ENCODE results near the gene CIDEB. TPM values are rescaled to one million over a fixed set of nuclear protein-coding genes. Genes with fewer than 3 reads are reported as not detected.

Gene CIDEB
- total and polyA plus RNA-seq, 9 donors, result 13.8 to 38.4 (median 22.6) TPM

DNA sequence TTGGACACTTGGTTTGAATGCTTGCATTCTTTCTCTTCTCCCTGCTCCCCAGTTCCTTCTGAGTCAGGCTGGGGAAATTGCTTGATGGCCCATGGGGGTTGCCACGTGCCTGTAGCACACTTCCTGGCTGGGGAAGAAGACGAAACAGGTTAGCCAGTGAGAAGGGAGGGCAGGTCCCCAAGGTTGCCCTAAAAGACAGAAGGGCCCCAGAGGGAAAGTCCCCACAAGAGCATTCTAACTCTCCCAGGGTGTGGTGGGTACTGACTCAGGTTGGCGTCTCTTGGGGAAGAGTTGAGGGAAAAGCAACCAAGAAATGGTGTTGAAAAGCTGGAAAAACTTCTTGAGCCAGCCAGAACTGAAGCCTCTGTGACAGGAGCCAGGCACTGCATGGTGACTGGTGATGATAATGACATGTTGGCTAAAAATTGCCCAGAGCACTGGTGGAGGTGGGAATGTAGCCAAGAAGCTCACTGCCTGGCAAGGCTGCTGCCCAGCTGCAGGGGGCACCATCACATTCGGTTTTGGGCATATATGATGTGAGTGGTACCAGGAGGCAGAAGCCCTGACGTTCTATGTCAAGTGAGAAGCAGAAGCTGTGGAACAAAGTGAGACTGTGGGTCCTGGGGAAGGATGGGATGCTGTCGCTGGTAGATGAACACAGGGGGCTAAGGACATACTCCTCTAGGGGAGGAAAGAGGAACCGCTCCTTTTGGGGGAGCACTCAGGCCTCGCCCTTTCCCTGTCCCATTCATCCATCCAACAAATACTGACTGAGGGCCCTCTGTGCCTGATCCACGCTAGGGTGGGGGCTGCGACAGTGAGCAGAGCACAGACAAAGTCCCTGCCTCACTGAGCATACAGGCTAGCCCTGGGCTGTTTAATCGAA is 28.2 kb downstream of the CIDEB start:
- DNase-seq, result no peak
- Histone ChIP-seq H3K27ac (no peak overlapping the region), H3K9me3 (no peaks in the 10 kb centered on the region), H3K36me3 (no peaks in the 10 kb centered on the region), H3K4me1 (ENCODE audit: insufficient read depth) (no peaks in the 10 kb centered on the region), H3K27me3 (no peaks in the 10 kb centered on the region), H3K4me3 (no peak overlapping the region)
- TF ChIP-seq POLR2A (IDR thresholded peaks at IDR 0.05), result no peak
- no peak for TF ChIP-seq EP300 (IDR thresholded peaks at IDR 0.05)
- TF ChIP-seq, protein P1, sequence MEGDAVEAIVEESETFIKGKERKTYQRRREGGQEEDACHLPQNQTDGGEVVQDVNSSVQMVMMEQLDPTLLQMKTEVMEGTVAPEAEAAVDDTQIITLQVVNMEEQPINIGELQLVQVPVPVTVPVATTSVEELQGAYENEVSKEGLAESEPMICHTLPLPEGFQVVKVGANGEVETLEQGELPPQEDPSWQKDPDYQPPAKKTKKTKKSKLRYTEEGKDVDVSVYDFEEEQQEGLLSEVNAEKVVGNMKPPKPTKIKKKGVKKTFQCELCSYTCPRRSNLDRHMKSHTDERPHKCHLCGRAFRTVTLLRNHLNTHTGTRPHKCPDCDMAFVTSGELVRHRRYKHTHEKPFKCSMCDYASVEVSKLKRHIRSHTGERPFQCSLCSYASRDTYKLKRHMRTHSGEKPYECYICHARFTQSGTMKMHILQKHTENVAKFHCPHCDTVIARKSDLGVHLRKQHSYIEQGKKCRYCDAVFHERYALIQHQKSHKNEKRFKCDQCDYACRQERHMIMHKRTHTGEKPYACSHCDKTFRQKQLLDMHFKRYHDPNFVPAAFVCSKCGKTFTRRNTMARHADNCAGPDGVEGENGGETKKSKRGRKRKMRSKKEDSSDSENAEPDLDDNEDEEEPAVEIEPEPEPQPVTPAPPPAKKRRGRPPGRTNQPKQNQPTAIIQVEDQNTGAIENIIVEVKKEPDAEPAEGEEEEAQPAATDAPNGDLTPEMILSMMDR (IDR thresholded peaks at IDR 0.05), result no peak
- intact Hi-C loops (cut with DNase I), result no loop called here
- 79 to 85% (median 84%) methylated on average over 11 of the region's 11 CpGs for WGBS, 3 donors

DNA sequence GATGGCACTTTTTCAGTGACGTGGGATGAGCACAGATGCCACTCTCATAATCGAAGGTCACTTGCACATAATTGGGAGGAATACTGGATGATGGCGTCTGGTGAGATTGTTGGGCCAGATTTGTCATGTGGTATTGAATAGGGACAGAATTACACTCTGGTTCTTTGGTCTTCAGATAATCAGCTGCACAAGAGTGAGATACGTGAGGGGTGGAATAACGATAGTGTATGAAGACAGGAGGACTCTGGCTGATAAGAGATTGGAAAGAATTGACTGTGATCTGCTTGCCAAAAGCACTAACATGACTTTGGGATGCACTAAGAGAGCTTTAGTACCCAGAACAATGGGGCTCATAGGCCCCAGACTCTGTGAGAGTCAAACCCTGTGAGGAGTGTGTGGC is 29.4 kb downstream of the CIDEB start:
- intact Hi-C loops (cut with DNase I), result no loop called here

DNA sequence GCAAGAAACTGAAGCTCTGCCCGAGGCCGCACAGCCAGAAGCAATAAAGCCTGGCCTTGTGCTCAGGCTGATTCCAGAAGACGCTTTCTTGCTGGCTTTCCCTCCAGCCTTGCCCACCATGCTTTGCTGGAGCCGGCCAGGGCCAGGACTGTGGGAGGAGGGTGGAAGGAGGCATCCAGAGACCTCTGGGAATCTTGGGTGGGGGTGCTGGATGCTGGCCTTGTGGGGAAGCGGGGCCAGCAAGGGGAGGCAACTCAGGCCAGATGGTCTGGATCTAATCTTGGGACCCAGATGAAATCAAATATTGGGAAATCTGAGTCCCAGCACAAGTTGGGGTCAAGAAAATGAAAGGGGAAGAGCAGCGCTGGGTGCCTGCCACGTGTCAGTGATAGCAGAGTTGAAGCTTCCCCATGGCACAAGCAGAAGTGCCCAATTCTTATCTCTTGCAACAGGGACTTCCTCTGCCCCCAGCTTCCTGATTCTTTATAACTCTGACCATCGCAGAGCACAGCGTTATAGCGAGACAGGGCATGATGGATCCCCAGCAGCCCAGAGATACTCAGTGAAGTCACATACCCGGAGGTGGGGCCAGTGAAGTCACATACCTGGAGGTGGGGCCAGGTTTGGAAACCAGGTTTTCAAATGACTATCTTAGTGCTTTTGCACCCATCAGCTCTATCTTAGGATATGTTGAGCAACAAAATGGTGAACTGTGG is 30.0 kb downstream of the CIDEB start:
- Histone ChIP-seq H3K4me3 (no peak overlapping the region), H3K27ac (no peak overlapping the region), H3K4me1 (ENCODE audit: insufficient read depth) (no peaks in the 10 kb centered on the region), H3K9me3 (no peaks in the 10 kb centered on the region), H3K36me3 (no peaks in the 10 kb centered on the region), H3K27me3 (no peaks in the 10 kb centered on the region)
- WGBS, 3 donors, result 79 to 86% (median 85%) methylated on average over 11 of the region's 11 CpGs
- TF ChIP-seq, protein P1 (IDR thresholded peaks at IDR 0.05), result no peak
- TF ChIP-seq EP300 (IDR thresholded peaks at IDR 0.05) (no peak), POLR2A (IDR thresholded peaks at IDR 0.05) (no peak)
- intact Hi-C loops (cut with DNase I), result no loop called here
- no peak for DNase-seq

More for the DNA sequence above, 29.4 kb downstream of the CIDEB start:
- TF ChIP-seq, protein P1 (IDR thresholded peaks at IDR 0.05), result no peak
- no peak for TF ChIP-seq EP300 (IDR thresholded peaks at IDR 0.05)
- no peak for TF ChIP-seq POLR2A (IDR thresholded peaks at IDR 0.05)
- no peak for DNase-seq
- WGBS, 3 donors, result 81 to 87% (median 85%) methylated on average over 5 of the region's 5 CpGs
- Histone ChIP-seq H3K27ac (no peak overlapping the region), H3K27me3 (no peaks in the 10 kb centered on the region), H3K4me3 (no peak overlapping the region), H3K36me3 (no peaks in the 10 kb centered on the region), H3K4me1 (ENCODE audit: insufficient read depth) (no peaks in the 10 kb centered on the region), H3K9me3 (no peaks in the 10 kb centered on the region)

DNA sequence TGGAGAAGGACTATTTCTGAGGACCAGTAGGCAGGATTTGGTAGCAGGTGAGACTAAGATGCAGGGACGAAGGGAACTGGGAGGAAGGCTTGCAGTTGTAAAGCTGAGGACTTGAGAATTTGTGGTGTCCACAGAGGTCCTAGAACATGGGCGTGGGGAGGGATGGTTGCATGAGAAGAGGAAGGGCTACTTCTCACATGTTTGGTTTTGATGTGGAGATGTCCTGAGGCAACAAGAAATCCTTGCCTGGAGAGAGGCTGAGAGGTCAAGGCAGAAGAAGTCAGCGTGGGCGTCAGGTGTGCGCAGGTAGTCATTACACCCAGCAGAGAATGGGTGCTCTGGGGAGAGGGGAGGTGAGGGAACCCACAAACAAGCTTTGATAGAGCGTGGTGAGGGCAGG is 30.7 kb downstream of the CIDEB start:
- TF ChIP-seq EP300 (IDR thresholded peaks at IDR 0.05) (no peak), POLR2A (IDR thresholded peaks at IDR 0.05) (no peak)
- TF ChIP-seq, protein P1 (IDR thresholded peaks at IDR 0.05), result no peak
- Histone ChIP-seq H3K27me3 (no peaks in the 10 kb centered on the region), H3K27ac (no peak overlapping the region), H3K36me3 (no peaks in the 10 kb centered on the region), H3K4me3 (no peak overlapping the region), H3K4me1 (ENCODE audit: insufficient read depth) (no peaks in the 10 kb centered on the region), H3K9me3 (no peaks in the 10 kb centered on the region)
- DNase-seq, result no peak
- intact Hi-C loops (cut with DNase I), result no loop called here
- 91 to 95% (median 94%) methylated on average over 6 of the region's 6 CpGs for WGBS, 3 donors

Data from ovary (tissue), 9 donors.